ENCODE measurements around the gene CSAG1.
"Not testable (repeated sequence)": the region's sequence is repeated elsewhere in the genome, so short reads cannot be mapped to it uniquely, and the experiment has no call there.

CSAG1 gene

GRCh38 chrX:152733261-152733975, at the start of gene CSAG1, which contains the start of gene MAGEA12:
TSS of gene CSAG1 (minus strand) at chrX:152733721. CDS start at chrX:152732460, 1,261 bp downstream.
TSS of gene MAGEA12 (plus strand) at chrX:152733757. CDS start at chrX:152736162, 2,405 bp downstream.
- DNase-seq (ENCODE audit: low spot score): peak; percentile 17

- not testable (repeated sequence) for DNase-seq (ENCODE audit: low spot score)
These were observed 36.2 kb upstream of the CSAG1 start, which contains the start of gene MAGEA6 for GRCh38 chrX:152769549-152770289. TSS of gene MAGEA6 (minus strand) at chrX:152769689. CDS start at chrX:152767650, 2,039 bp downstream.

- not testable (repeated sequence) for DNase-seq (ENCODE audit: low spot score)
These were observed 33.0 kb upstream of the CSAG1 start for GRCh38 chrX:152766562-152766961.

- not testable (repeated sequence) for DNase-seq (ENCODE audit: low spot score)
These were observed 28.1 kb upstream of the CSAG1 start for GRCh38 chrX:152761582-152761981.

- not testable (repeated sequence) for DNase-seq (ENCODE audit: low spot score)
These were observed 26.0 kb upstream of the CSAG1 start for GRCh38 chrX:152759544-152759943.

GRCh38 chrX:152758918-152759317, 25.4 kb upstream of the CSAG1 start, which contains the start of gene CSAG3:
TSS of gene CSAG3 (plus strand) at chrX:152759218.
- not testable (repeated sequence) for DNase-seq (ENCODE audit: low spot score)

GRCh38 chrX:152754871-152755270, 21.4 kb upstream of the CSAG1 start:
- not testable (repeated sequence) for DNase-seq (ENCODE audit: low spot score)

- not testable (repeated sequence) for DNase-seq (ENCODE audit: low spot score)
These were observed 20.4 kb upstream of the CSAG1 start, which contains the start of gene MAGEA2 for GRCh38 chrX:152753686-152754650. TSS of gene MAGEA2 (minus strand) at chrX:152753842. CDS start at chrX:152751363, 2,479 bp downstream.

GRCh38 chrX:152738560-152738959, 5.0 kb upstream of the CSAG1 start:
- no peak for DNase-seq (ENCODE audit: low spot score)

- DNase-seq (ENCODE audit: low spot score): not testable (repeated sequence)
These were observed 3.0 kb upstream of the CSAG1 start for GRCh38 chrX:152736528-152736927.

- no peak for DNase-seq (ENCODE audit: low spot score)
These were observed 2.5 kb upstream of the CSAG1 start for GRCh38 chrX:152735860-152736511.

- DNase-seq (ENCODE audit: low spot score): no peak
These were observed 1.6 kb upstream of the CSAG1 start for GRCh38 chrX:152735101-152735500.

- not testable (repeated sequence) for DNase-seq (ENCODE audit: low spot score)
These were observed 780 bp upstream of the CSAG1 start for GRCh38 chrX:152734143-152734858.

GRCh38 chrX:152725409-152725808, 8.1 kb downstream of the CSAG1 start:
- no peak for DNase-seq (ENCODE audit: low spot score)

GRCh38 chrX:152713815-152714787, 19.4 kb downstream of the CSAG1 start, which contains the start of gene MAGEA2B:
TSS of gene MAGEA2B (plus strand) at chrX:152714628. CDS start at chrX:152717107, 2,479 bp downstream.
- DNase-seq (ENCODE audit: low spot score): not testable (repeated sequence)

GRCh38 chrX:152713195-152713594, 20.3 kb downstream of the CSAG1 start:
- DNase-seq (ENCODE audit: low spot score): not testable (repeated sequence)

- not testable (repeated sequence) for DNase-seq (ENCODE audit: low spot score)
These were observed 24.3 kb downstream of the CSAG1 start, which contains the start of gene CSAG2 for GRCh38 chrX:152709173-152709572. TSS of gene CSAG2 (minus strand) at chrX:152709273. CDS start at chrX:152709112, 161 bp downstream.

- not testable (repeated sequence) for DNase-seq (ENCODE audit: low spot score)
These were observed 27.0 kb downstream of the CSAG1 start for GRCh38 chrX:152706500-152706899.

GRCh38 chrX:152700390-152700789, 33.1 kb downstream of the CSAG1 start:
- not testable (repeated sequence) for DNase-seq (ENCODE audit: low spot score)

Data from iPS-NIHi11 (cell line).